KOPT-K1 (cell line): ENCODE measurements around the gene NR1I3.

Experiments
- H3K27ac ChIP-seq: fragments of 200-600 bp; sonication (generic); 2 replicates; pipeline ENCODE4 v1.5.1; 2016; ENCODE audit warnings: antibody characterized with exemption, mild to moderate bottlenecking, low read depth, low read length; ENCODE audit not compliant: poor library complexity, severe bottlenecking
- H3K36me3 ChIP-seq: fragments of 200-600 bp; sonication (generic); 2 replicates; pipeline ENCODE4 v1.5.1; 2017; ENCODE audit warnings: antibody characterized with exemption, mild to moderate bottlenecking, low read length, moderate library complexity; ENCODE audit not compliant: insufficient read depth
- H3K9me3 ChIP-seq: fragments of 200-600 bp; sonication (generic); 2 replicates; pipeline ENCODE4 v1.5.1; 2017; ENCODE audit warnings: antibody characterized with exemption, low read length, mild to moderate bottlenecking; ENCODE audit not compliant: insufficient read depth, poor library complexity, severe bottlenecking

Gene NR1I3

GRCh38 chr1:161180639-161181038 is 57.4 kb downstream of the NR1I3 start:
- no peaks in the 10 kb centered on the region for H3K9me3 ChIP-seq
- no peak overlapping the region for H3K27ac ChIP-seq
- H3K36me3 ChIP-seq, result peaks cover 2% of the 10 kb centered on the region; the same call in 1 of the 2 replicates

- Histone ChIP-seq H3K27ac (no peak overlapping the region), H3K9me3 (no peaks in the 10 kb centered on the region), H3K36me3 (peaks cover 12% of the 10 kb centered on the region)
Observed at GRCh38 chr1:161179698-161180097, 58.3 kb downstream of the NR1I3 start.
